NT2/D1 (cell line): ENCODE results near the gene CUL4B.

ENCODE experiments used
- SUZ12 ChIP-seq: IDR thresholded peaks from 2 replicates; pipeline ENCODE4 v1.6.1; 2011; ENCODE audit not compliant: insufficient read length, insufficient read depth; ENCODE audit errors: extremely low read depth
- YY1 ChIP-seq: IDR thresholded peaks from 2 replicates; pipeline ENCODE4 v1.6.1; 2011; ENCODE audit not compliant: insufficient read length, insufficient read depth

- TF ChIP-seq SUZ12 (no peak), YY1 (no peak)
These were observed 24.9 kb upstream of the CUL4B start for GRCh38 chrX:120585702-120586101.
